Effector memory CD4-positive, alpha-beta T cell (primary cell): ENCODE measurements around the gene KBTBD13.
"Not testable (repeated sequence)": the region's sequence is repeated elsewhere in the genome, so short reads cannot be mapped to it uniquely, and the experiment has no call there.

Experiments
- DNase-seq, 3 donors: peaks; one replicate each; pipeline ENCODE4 v3.0.0-alpha.2; 2020
- H3K27ac ChIP-seq: 2 replicates; pipeline ENCODE4 v1.7.0; 2013; ENCODE audit warnings: mild to moderate bottlenecking, low read length, moderate library complexity; ENCODE audit not compliant: insufficient read depth, poor library complexity, severe bottlenecking
- H3K27me3 ChIP-seq: replicated peaks from 2 replicates; pipeline ENCODE4 v1.7.0; 2013; ENCODE audit warnings: mild to moderate bottlenecking, low read length; ENCODE audit not compliant: insufficient read depth, control insufficient read depth, poor library complexity, severe bottlenecking
- H3K36me3 ChIP-seq: 2 replicates; pipeline ENCODE4 v1.7.0; 2013; ENCODE audit warnings: mild to moderate bottlenecking, low read length, moderate library complexity; ENCODE audit not compliant: control insufficient read depth, insufficient read depth
- H3K4me1 ChIP-seq: 2 replicates; pipeline ENCODE4 v1.7.0; 2013; ENCODE audit warnings: low read length, mild to moderate bottlenecking; ENCODE audit not compliant: control insufficient read depth, insufficient read depth, poor library complexity, severe bottlenecking
- H3K4me3 ChIP-seq: 2 replicates; pipeline ENCODE4 v1.7.0; 2013; ENCODE audit warnings: low read length, low read depth, mild to moderate bottlenecking; ENCODE audit not compliant: insufficient read depth, poor library complexity, severe bottlenecking
- H3K9me3 ChIP-seq: 2 replicates; pipeline ENCODE4 v1.7.0; 2013; ENCODE audit warnings: mild to moderate bottlenecking, low read length, moderate library complexity; ENCODE audit not compliant: control insufficient read depth

Gene KBTBD13

DNA sequence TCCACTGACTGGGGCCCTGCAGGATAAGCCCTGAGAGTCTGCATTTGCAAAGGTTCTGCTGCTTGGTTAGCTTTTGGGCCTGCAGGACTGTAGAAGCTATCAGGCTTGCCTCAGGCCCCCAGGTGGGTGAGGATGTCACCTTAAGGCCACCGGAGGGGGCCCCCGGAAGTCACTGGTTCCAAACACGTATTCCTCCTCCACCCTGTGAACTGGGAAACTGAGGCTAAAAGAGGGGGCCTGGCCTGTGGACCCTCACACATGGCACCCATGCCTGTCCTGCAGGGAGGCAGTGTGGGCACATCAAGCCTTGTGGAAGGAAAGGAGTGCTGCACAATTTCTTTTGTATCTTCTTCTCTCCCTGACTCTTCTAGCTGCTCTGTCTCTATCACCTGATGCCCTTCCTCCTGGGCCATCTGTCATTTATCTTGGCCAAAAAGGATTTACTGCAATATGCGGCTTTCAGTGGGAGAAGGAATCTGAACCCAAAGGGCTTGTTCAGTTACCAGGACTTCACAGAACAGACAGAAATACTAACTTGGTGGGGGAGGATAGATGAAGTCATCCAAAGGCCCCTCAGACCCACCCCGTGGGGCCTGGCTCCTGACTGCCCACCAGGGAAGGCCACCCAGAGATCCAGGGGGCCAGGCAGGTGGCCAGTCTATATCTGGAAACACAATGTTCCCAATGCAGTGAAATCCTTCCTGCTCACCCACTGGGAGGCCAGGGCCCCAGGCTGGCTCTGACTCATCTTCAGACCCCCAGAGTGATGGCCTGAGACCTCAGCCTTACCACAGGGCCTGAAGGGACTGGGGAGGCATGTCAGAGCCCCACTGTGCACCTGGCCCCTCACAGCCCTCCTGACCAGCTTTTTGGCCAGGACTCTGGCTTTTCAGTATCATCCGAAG, 20.2 kb downstream of the KBTBD13 start:
- no peaks in the 10 kb centered on the region for H3K9me3 ChIP-seq
- peaks cover 19% of the 10 kb centered on the region for H3K36me3 ChIP-seq
- no peaks in the 10 kb centered on the region for H3K27me3 ChIP-seq
- DNase-seq: no peak
- no peak overlapping the region for H3K27ac ChIP-seq
- H3K4me3 ChIP-seq: no peak overlapping the region
- no peaks in the 10 kb centered on the region for H3K4me1 ChIP-seq

DNA sequence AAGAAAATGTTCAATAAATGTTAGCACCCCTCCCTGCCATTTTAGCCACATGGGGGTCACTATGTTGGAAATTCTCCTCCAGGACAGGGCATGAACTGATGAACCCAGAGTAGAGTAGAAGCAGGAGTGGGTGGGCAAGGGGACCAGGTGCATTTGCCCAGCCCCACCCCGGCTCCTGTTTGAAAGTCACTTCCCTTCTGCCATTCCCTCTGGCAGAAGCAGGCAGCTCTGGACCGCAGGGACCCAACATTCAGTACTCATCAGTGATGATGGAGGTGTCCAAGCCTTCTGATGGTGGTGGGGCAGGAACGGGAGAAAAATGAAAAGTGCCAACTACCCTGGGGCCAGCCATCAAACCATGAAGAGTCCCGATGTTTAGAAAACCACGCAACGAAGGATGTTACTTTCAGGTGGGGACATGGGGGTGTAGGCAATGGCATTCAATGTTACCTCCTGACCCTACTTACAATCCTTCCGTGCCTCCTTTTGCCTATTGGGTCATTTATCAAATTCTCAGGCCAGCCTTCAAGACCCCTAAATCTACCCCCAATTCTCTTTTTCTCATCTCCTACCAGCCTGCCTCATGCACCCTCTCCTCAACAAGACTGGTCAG, 21.2 kb downstream of the KBTBD13 start:
- DNase-seq: no peak
- H3K36me3 ChIP-seq: peaks cover 19% of the 10 kb centered on the region

DNA sequence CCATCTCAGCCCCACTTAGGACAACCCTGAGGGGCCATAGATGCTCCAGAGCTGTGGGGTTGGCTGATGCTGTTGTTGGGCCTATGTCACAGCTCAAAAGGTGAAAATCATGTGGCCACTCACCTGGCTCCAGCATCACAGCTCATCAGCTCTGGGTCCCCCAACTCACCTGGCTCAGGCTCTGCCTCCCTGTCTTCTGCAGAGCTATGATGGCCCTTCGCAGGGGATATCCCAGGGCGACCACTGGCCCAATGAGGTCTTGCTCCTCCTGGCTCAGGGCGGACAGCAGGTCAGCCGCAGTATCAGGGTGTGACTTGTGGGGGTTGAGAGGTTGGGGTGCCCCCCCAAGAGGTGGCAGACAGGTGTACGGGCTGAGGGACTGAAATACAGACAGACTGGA, 22.8 kb downstream of the KBTBD13 start:
- H3K9me3 ChIP-seq: no peaks in the 10 kb centered on the region
- H3K4me1 ChIP-seq: no peaks in the 10 kb centered on the region
- H3K27ac ChIP-seq: no peak overlapping the region
- DNase-seq: no peak
- no peak overlapping the region for H3K4me3 ChIP-seq
- H3K27me3 ChIP-seq: no peaks in the 10 kb centered on the region
- H3K36me3 ChIP-seq: peaks cover 19% of the 10 kb centered on the region

More for the DNA sequence above, 21.2 kb downstream of the KBTBD13 start:
- H3K4me1 ChIP-seq: no peaks in the 10 kb centered on the region
- H3K9me3 ChIP-seq: no peaks in the 10 kb centered on the region
- no peak overlapping the region for H3K4me3 ChIP-seq
- H3K27ac ChIP-seq: no peak overlapping the region
- H3K27me3 ChIP-seq: no peaks in the 10 kb centered on the region

DNA sequence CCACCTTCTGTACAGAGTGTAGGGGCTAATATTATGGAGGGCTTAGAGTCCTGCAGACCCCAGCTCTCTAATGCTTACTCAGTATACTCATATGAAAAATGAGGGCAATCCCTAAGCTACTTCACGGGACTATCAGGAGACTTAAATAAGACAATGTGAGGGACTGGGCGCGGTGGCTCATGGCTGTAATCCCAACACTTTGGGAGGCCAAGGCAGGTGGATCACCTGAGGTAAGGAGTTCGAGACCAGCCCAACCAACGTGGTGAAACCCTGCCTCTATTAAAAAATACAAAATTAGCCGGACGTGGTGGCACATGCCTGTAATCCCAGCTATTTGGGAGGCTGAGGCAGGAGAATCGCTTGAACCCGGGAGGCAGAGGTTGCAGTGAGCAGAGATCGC, 23.3 kb downstream of the KBTBD13 start:
- not testable (repeated sequence) for H3K4me1 ChIP-seq, H3K9me3 ChIP-seq, H3K4me3 ChIP-seq, H3K27me3 ChIP-seq, DNase-seq, H3K27ac ChIP-seq
- H3K36me3 ChIP-seq: peaks cover 19% of the 10 kb centered on the region

DNA sequence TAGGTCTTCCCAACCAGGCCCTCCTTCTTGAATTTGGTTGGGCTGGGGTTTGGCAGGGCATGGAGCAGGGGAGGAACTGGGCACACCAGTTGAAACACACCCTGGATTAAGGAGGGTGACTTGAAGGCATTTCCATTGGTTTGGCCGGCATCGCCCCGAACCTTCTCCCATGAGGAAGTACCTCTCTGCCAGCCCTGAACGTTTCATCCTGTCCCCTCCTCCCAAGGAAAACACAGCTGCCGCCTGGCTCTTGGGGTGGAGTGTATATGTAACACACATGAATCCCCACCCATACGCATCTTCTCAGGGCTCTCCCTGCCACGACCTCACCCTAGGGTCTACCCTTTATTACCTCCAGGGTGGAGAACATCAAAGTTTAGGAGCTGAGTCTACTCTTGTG, 23.9 kb downstream of the KBTBD13 start:
- Histone ChIP-seq H3K36me3 (peaks cover 22% of the 10 kb centered on the region), H3K27ac (no peak overlapping the region), H3K27me3 (no peaks in the 10 kb centered on the region), H3K4me1 (no peaks in the 10 kb centered on the region), H3K9me3 (no peaks in the 10 kb centered on the region), H3K4me3 (no peak overlapping the region)
- no peak for DNase-seq

DNA sequence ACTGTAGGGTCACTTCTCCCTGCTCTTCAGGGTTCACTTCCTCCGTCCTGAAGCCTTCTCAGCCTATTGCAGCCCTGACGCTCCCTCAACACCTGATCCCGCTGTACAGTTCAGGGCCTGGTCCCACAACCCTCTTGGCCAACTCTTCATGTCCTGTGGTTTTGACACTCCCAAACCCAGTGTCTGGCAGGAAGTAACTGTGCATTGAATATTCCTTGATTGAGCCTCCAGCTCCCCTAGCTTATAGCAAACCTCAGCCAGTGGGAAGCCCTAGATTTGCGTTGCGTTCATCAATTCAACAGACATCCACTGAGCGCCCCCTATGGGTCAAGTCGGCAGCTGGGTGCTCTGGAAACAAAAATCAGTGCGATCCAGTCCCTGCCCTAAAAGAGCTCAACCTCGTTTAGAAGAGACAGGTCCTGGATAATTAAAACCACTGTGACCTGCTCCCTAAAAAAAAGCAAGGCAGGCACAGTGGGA, 24.9 kb downstream of the KBTBD13 start:
- no peak for DNase-seq
- H3K4me1 ChIP-seq: no peaks in the 10 kb centered on the region
- peaks cover 22% of the 10 kb centered on the region for H3K36me3 ChIP-seq
- H3K27ac ChIP-seq: no peak overlapping the region
- no peaks in the 10 kb centered on the region for H3K27me3 ChIP-seq
- no peak overlapping the region for H3K4me3 ChIP-seq
- no peaks in the 10 kb centered on the region for H3K9me3 ChIP-seq

DNA sequence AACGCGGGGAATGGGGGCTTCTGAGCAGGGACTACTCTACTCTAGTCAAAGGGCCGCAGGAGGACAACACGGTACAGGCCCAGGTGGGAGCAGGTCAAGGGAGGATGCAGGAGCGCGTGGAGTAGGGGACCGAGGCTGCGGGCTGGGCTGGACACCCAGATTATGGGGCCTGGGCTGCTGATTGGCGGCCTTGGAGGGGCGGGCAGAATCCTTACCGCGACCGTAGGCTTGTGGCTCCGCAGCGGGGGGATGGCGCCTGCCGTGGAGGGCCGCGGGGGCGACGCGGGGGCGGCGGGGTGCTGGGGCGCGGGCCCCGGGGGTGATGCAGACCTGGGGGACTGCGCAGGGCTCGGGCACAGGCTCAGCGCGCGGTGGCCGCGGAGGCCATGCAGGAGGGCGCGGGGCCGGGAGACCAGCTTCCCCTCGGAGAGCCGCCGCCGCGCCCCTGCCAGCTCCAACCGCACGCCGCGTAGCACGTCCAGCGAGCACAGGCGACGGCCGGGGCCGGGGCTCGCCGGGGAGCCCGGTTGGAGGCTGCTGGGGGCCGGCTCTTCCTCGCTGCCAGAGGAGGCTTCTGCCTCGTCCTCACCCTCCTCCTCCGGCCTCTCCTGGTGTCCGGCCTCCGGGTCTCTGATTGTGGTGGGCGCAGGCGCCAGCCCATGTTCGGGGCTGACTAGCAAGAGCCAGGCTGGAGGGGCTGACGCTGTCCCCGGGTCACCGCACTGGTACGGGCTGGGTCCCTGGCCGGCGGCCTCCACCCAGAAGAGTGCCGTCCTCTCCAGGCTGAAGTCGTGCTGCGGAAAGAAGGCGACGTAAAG, 25.6 kb downstream of the KBTBD13 start:
- DNase-seq: no peak
- Histone ChIP-seq H3K27me3 (no peaks in the 10 kb centered on the region), H3K9me3 (no peaks in the 10 kb centered on the region), H3K4me1 (no peaks in the 10 kb centered on the region), H3K4me3 (no peak overlapping the region), H3K36me3 (peaks cover 22% of the 10 kb centered on the region), H3K27ac (no peak overlapping the region)

DNA sequence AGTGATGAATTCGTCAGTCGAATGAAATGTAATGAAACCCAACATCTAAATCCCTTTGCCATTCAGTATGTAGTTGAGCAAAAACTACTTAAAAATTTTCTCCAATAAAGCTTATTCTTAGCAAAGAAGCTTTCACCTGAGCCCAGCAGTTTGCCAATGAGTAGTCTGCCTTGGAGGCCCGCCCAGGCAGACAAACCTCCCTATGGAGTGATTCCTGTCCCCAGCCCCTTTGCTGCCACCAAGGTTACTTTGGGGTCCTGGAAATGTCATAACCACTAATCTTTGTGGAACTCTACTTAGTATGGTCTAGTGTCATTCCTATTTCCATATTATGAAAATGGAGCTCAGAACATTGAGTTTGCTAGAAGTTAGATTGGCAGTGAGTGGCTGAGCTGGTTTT, 26.4 kb downstream of the KBTBD13 start:
- Histone ChIP-seq H3K4me3 (no peak overlapping the region), H3K27me3 (no peaks in the 10 kb centered on the region), H3K9me3 (no peaks in the 10 kb centered on the region), H3K27ac (no peak overlapping the region), H3K4me1 (no peaks in the 10 kb centered on the region), H3K36me3 (peaks cover 20% of the 10 kb centered on the region)
- no peak for DNase-seq

DNA sequence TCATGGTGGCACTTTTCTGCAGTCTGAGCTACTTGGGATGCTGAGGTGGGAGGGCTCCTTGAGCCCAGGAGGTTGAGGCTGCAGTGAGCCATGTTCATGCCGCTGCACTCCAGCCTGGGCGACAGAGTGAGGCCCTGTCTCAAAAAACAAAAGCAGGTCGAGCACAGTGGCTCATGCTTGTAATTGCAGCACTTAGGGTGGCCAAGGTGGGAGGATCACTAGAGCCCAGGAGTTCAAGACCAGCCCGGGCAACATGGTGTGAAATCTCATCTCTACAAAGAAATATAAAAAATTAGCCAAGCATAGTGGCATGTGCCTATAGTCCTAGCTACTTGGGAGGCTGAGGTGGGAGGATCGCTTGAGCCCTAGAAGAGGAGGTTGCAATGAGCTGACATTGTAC, 28.5 kb downstream of the KBTBD13 start:
- no peak for DNase-seq
- Histone ChIP-seq H3K4me3 (no peak overlapping the region), H3K4me1 (no peaks in the 10 kb centered on the region), H3K27me3 (no peaks in the 10 kb centered on the region), H3K9me3 (no peaks in the 10 kb centered on the region), H3K36me3 (peaks cover 3% of the 10 kb centered on the region), H3K27ac (no peak overlapping the region)
